ENCODE results near the gene SERPINA4. TPM values are rescaled to one million over a fixed set of nuclear protein-coding genes. Genes with fewer than 3 reads are reported as not detected.
A peak's percentile ranks its signal among the peaks of the same experiment; 100 is the strongest.

The SERPINA4 gene
- total RNA-seq, 2 donors from 2014 or later = not detected

GRCh38 chr14:94558842-94559241 lies 2.4 kb upstream of the SERPINA4 start:
- no peak for DNase-seq
- Mint-ChIP-seq H3K27ac (no peak overlapping the region), H3K36me3 (ENCODE audit: low read depth) (no peaks in the 10 kb centered on the region), H3K27me3 (ENCODE audit: insufficient read depth) (peaks cover 5% of the 10 kb centered on the region), H3K4me3 (no peak overlapping the region), H3K9me3 (peaks cover 18% of the 10 kb centered on the region), H3K4me1 (peaks cover 7% of the 10 kb centered on the region)
- Histone ChIP-seq H3K9ac (ENCODE audit: extremely low read depth, low read length, poor library complexity, severe bottlenecking) (no peak overlapping the region), H3K27ac (ENCODE audit: low read depth, low read length) (no peak overlapping the region), H3K9me3 (ENCODE audit: control insufficient read depth, low read length) (peaks cover 25% of the 10 kb centered on the region), H3K27me3 (ENCODE audit: control insufficient read depth, insufficient read depth, low read length, poor library complexity, severe bottlenecking) (no peaks in the 10 kb centered on the region), H3K4me3 (ENCODE audit: low read length) (no peak overlapping the region), H3K4me1 (ENCODE audit: control insufficient read depth, insufficient read depth, low read length) (no peaks in the 10 kb centered on the region), H3K36me3 (ENCODE audit: control insufficient read depth, insufficient read depth, low read length) (no peaks in the 10 kb centered on the region)
- TF ChIP-seq CTCF (conservative IDR thresholded peaks at IDR 0.05) = peak; percentile 57
- WGBS, 2 experiments (ENCODE audit: insufficient coverage in 1 of 2, insufficient read length in 1 of 2) = 80 to 86% methylated on average over 2 of the region's 2 CpGs

DNA sequence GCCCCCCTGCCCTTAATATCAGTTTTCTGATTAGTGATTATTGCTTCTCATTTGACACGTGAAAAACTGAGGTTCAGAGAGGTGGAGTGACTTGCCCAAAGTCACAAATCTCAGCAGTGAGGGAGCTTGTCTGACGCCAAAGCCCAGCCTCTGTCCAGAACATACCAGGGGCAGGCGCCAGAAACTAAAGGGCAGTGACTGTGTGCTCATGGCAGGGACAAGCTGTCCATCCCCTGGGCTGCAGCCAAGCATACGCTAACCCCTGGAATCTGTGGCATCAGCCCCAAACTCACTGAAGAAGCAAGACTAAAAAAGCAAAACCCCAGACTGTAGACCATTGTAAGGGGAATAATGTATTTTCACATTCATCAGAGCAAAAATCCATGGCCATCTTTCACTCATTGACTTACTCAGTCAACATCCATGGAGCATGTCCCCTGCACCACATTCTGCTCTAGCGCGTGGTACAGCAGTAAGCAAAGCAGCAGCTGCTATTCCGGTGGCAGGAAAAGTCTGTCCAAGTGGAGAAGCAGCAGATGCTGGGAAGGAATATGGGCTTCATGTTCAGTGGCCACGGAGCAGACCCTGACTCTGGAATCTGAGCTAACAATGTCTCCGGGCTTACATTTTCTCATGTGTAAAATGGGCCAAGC lies 1.5 kb upstream of the SERPINA4 start:
- TF ChIP-seq CTCF (conservative IDR thresholded peaks at IDR 0.05) = no peak
- Mint-ChIP-seq H3K4me3 (no peak overlapping the region), H3K36me3 (ENCODE audit: low read depth) (no peaks in the 10 kb centered on the region), H3K4me1 (peaks cover 7% of the 10 kb centered on the region), H3K9me3 (peaks cover 10% of the 10 kb centered on the region), H3K27ac (no peak overlapping the region), H3K27me3 (ENCODE audit: insufficient read depth) (no peaks in the 10 kb centered on the region)
- H3K4me1 ChIP-seq (ENCODE audit: control insufficient read depth, insufficient read depth, low read length) = no peaks in the 10 kb centered on the region
- H3K4me3 ChIP-seq (ENCODE audit: low read length) = no peak overlapping the region
- no peaks in the 10 kb centered on the region for H3K36me3 ChIP-seq (ENCODE audit: control insufficient read depth, insufficient read depth, low read length)
- H3K9ac ChIP-seq (ENCODE audit: extremely low read depth, low read length, poor library complexity, severe bottlenecking) = no peak overlapping the region
- no peak for DNase-seq
- 90 to 100% methylated on average over 7 to 9 of the region's 9 CpGs for WGBS, 2 experiments (ENCODE audit: insufficient coverage in 1 of 2, insufficient read length in 1 of 2)
- peaks cover 16% of the 10 kb centered on the region for H3K9me3 ChIP-seq (ENCODE audit: control insufficient read depth, low read length)
- no peaks in the 10 kb centered on the region for H3K27me3 ChIP-seq (ENCODE audit: control insufficient read depth, insufficient read depth, low read length, poor library complexity, severe bottlenecking)
- H3K27ac ChIP-seq (ENCODE audit: low read depth, low read length) = no peak overlapping the region

DNA sequence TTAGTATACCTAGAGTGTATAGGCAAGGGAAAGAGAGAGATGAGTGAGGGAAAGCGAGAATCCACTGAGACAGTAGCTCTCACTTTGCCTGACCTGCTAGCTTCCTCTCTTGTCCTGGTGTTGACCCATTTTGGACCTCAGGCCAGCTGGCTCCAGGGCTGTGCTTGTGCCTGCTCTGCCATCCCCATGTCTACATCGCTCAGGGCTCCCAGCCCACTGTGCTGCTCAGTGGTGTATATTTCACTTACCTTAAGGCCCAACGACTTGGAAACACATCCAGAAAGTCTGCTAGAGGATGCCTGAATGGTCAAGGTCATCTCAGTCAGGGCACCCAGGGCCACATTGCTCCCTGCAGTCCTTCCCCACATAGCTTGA lies 964 bp upstream of the SERPINA4 start:
- DNase-seq = no peak
- Mint-ChIP-seq H3K4me1 (peaks cover 7% of the 10 kb centered on the region), H3K27me3 (ENCODE audit: insufficient read depth) (no peaks in the 10 kb centered on the region), H3K27ac (no peak overlapping the region), H3K4me3 (no peak overlapping the region), H3K36me3 (ENCODE audit: low read depth) (no peaks in the 10 kb centered on the region), H3K9me3 (peaks cover 5% of the 10 kb centered on the region)
- Histone ChIP-seq H3K9ac (ENCODE audit: extremely low read depth, low read length, poor library complexity, severe bottlenecking) (no peak overlapping the region), H3K27me3 (ENCODE audit: control insufficient read depth, insufficient read depth, low read length, poor library complexity, severe bottlenecking) (no peaks in the 10 kb centered on the region), H3K36me3 (ENCODE audit: control insufficient read depth, insufficient read depth, low read length) (no peaks in the 10 kb centered on the region), H3K4me1 (ENCODE audit: control insufficient read depth, insufficient read depth, low read length) (no peaks in the 10 kb centered on the region), H3K4me3 (ENCODE audit: low read length) (no peak overlapping the region), H3K27ac (ENCODE audit: low read depth, low read length) (no peak overlapping the region), H3K9me3 (ENCODE audit: control insufficient read depth, low read length) (peaks cover 11% of the 10 kb centered on the region)
- WGBS, 2 experiments (ENCODE audit: insufficient coverage in 1 of 2, insufficient read length in 1 of 2) = 89 to 90% methylated on average over 1 to 3 of the region's 3 CpGs
- no peak for TF ChIP-seq CTCF (conservative IDR thresholded peaks at IDR 0.05)

Measured in endodermal cell (in vitro differentiated cells).